Calu3 (cell line): ENCODE results near the gene MOXD1. TPM values are rescaled to one million over a fixed set of nuclear protein-coding genes. Genes with fewer than 3 reads are reported as not detected.

Source experiments
- Bru-seq: library from RNA; stranded (reverse); fragments of 400-500 nt; gene quantifications from one replicate; lab custom pipeline; 2021; lab: Mats Ljungman, UMichigan
- BruChase-seq, 2 experiments: library from RNA; stranded (reverse); fragments of 400-500 nt; gene quantifications; one replicate each; lab custom pipeline; 2021; lab: Mats Ljungman, UMichigan
- BruUV-seq: library from RNA; stranded (reverse); fragments of 400-500 nt; replicated peaks from 2 replicates; lab custom pipeline; 2021; lab: Mats Ljungman, UMichigan
- CTCF ChIA-PET: fragments of 300-600 bp; sonication (Branson Sonifier 250); formaldehyde crosslinking; loops from one replicate; lab custom pipeline; 2022; ENCODE audit warnings: antibody characterized with exemption; lab: Charles Lee
- DNase-seq: peaks from one replicate; pipeline ENCODE4 v3.0.0; 2022
- H3K27ac Mint-ChIP-seq: one replicate; pipeline ENCODE4 v1.8.0; 2022; ENCODE audit warnings: mixed read lengths; ENCODE audit not compliant: unreplicated experiment
- H3K27me3 Mint-ChIP-seq: one replicate; pipeline ENCODE4 v1.8.0; 2022; ENCODE audit warnings: mixed read lengths; ENCODE audit not compliant: unreplicated experiment
- H3K36me3 Mint-ChIP-seq: one replicate; pipeline ENCODE4 v1.8.0; 2022; ENCODE audit warnings: mild to moderate bottlenecking, moderate library complexity, mixed read lengths; ENCODE audit not compliant: insufficient read depth, unreplicated experiment
- H3K4me1 Mint-ChIP-seq: one replicate; pipeline ENCODE4 v1.8.0; 2022; ENCODE audit warnings: mild to moderate bottlenecking, low read depth, mixed read lengths; ENCODE audit not compliant: unreplicated experiment
- H3K4me3 Mint-ChIP-seq: one replicate; pipeline ENCODE4 v1.8.0; 2022; ENCODE audit warnings: mild to moderate bottlenecking, low read depth, moderate library complexity, mixed read lengths; ENCODE audit not compliant: unreplicated experiment
- H3K9me3 Mint-ChIP-seq: one replicate; pipeline ENCODE4 v1.8.0; 2022; ENCODE audit warnings: low read depth, mixed read lengths; ENCODE audit not compliant: unreplicated experiment
- CTCF ChIP-seq: fragments of 200-600 bp; IDR thresholded peaks from one replicate; pipeline ENCODE4 v1.8.0; 2022; ENCODE audit warnings: antibody characterized with exemption; ENCODE audit not compliant: unreplicated experiment
- intact Hi-C: fragments of 100-400 bp; cut with micrococcal nuclease; formaldehyde crosslinking; loops from one replicate; pipeline ENCODE4 v1.10.0; 2022; ENCODE audit not compliant: unreplicated experiment
- long read RNA-seq: library from polyadenylated mRNA; stranded (forward); transcript quantifications from one replicate; pipeline ENCODE4 v2.0.0, GENCODE V29; 2022
- total RNA-seq: library from RNA; stranded (reverse); gene quantifications from 2 replicates; pipeline ENCODE4 v1.2.3, GENCODE V29; 2022

MOXD1 gene
- 13.2 and 13.6 TPM in 2 replicates for total RNA-seq
- percentile 48 among the genes with signal in this experiment for Bru-seq, nascent RNA
- percentile 43 among the genes with signal in this experiment for BruChase-seq, experiment 1, labeled RNA remaining after a 6-hour chase
- percentile 39 among the genes with signal in this experiment for BruChase-seq, experiment 2, labeled RNA remaining after a 2-hour chase
- long read RNA-seq, transcript MOXD1-202 (12 exons, 3,059 nt) = major isoform, 11 of 19 reads
- long read RNA-seq, partial matches to known transcripts = 4 of 19 reads
- long read RNA-seq, other reads (novel, unspliced or antisense) = 4 of 19 reads

- H3K9me3 Mint-ChIP-seq = no peaks in the 10 kb centered on the region
- H3K4me3 Mint-ChIP-seq = peak within 1 kb of the TSS; percentile 69
- no peak for TF ChIP-seq CTCF
- CTCF ChIA-PET = interaction anchor here (1.2 kb wide), 1 partner anchor 10 kb away, joined by 6 read pairs; no protein-coding TSS in a partner anchor
- H3K36me3 Mint-ChIP-seq = peaks cover 17% of the 10 kb centered on the region
- peaks cover 15% of the 10 kb centered on the region for H3K4me1 Mint-ChIP-seq
- no peak within 1 kb of the TSS for H3K27ac Mint-ChIP-seq
- BruUV-seq = no TSS peak
- DNase-seq = peak; percentile 79
- peaks cover 23% of the 10 kb centered on the region for H3K27me3 Mint-ChIP-seq
- intact Hi-C loops = no loop called here
Observed at GRCh38 chr6:132400883-132401617, at the start of gene MOXD1. Gene MOXD1 (minus strand): TSS chr6:132401475. CDS start chr6:132401426, 49 bp downstream.

DNA sequence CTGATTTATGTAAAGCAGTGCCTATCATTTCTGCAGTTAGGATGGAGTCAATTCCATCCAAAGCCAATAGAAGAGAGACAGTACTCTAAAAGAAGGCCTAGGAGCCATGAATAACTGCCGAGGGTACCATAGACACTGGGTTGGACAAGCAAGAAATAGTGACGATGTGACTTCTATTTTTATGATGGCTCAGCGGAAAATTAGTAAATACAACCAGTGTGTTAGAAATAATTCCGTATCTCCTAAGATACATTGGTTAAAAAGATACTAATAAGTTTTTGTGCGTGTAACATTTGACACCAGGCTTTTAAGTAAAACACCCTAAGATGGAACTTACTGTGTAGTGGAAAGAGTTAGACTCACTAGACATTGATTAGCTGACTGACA is 45.6 kb upstream of the MOXD1 start:
- no peak for DNase-seq
- CTCF ChIA-PET = no interaction called here
- Mint-ChIP-seq H3K4me1 (no peaks in the 10 kb centered on the region), H3K36me3 (peaks cover 12% of the 10 kb centered on the region), H3K27ac (no peak overlapping the region), H3K27me3 (no peaks in the 10 kb centered on the region), H3K9me3 (peaks cover 3% of the 10 kb centered on the region), H3K4me3 (no peak overlapping the region)
- intact Hi-C loops = no loop called here
- TF ChIP-seq CTCF = no peak
- BruUV-seq = no TSS peak

DNA sequence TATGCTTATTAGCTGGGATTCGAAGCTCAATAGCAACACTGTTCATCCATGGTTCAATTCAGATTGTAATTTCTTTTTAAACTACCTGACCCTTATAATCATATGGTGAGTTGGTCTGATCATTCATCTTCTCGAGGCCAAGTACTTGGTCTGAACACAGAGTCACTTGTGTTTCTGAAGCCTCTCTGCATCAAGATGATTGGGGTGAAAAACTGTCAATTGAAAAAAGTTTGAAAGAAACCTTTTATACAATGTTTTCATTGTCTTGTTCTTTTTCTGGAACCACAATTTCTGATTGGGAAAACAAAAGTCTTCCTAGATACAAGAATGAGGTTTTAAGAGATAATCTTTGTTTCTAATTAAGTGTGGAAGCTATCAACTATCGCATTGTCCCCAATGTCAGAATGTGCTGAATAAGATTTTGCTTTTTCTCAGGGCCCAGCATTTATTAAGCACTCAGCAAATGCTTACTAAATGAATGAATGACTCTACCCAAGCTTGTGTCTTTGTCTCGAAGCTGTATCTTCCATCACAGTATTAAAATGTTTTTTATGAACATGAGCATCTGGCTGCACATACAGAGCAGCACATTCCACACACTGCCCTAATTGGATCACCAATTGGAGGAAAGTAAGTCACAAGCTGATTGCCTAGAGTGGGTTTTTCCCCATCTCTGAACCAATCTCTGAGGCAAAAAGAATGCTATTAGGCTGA is 45.0 kb upstream of the MOXD1 start:
- H3K9me3 Mint-ChIP-seq = peaks cover 3% of the 10 kb centered on the region
- no peaks in the 10 kb centered on the region for H3K27me3 Mint-ChIP-seq
- CTCF ChIA-PET = no interaction called here
- H3K27ac Mint-ChIP-seq = no peak overlapping the region
- BruUV-seq = no TSS peak
- intact Hi-C loops = no loop called here
- H3K4me1 Mint-ChIP-seq = no peaks in the 10 kb centered on the region
- H3K4me3 Mint-ChIP-seq = no peak overlapping the region
- H3K36me3 Mint-ChIP-seq = peaks cover 12% of the 10 kb centered on the region
- no peak for DNase-seq
- no peak for TF ChIP-seq CTCF

- CTCF ChIA-PET = no interaction called here
- Mint-ChIP-seq H3K27ac (no peak overlapping the region), H3K27me3 (no peaks in the 10 kb centered on the region), H3K36me3 (peaks cover 12% of the 10 kb centered on the region), H3K4me1 (no peaks in the 10 kb centered on the region), H3K9me3 (peaks cover 3% of the 10 kb centered on the region), H3K4me3 (no peak overlapping the region)
- TF ChIP-seq CTCF = no peak
- BruUV-seq = no TSS peak
- DNase-seq = no peak
- intact Hi-C loops = no loop called here
Observed at GRCh38 chr6:132445201-132445951, 44.1 kb upstream of the MOXD1 start.
